GM18861 (cell line): Measurements from ENCODE around the gene FLNA.

ENCODE experiments used
- ATAC-seq: cut with Tn5 transposase; IDR thresholded peaks from one replicate; pipeline ENCODE4 v1.9.1; 2021; ENCODE audit not compliant: unreplicated experiment

FLNA gene

GRCh38 chrX:154360155-154360713 is 14.2 kb downstream of the FLNA start:
- no peak for ATAC-seq

GRCh38 chrX:154359362-154360154 is 14.9 kb downstream of the FLNA start:
- no peak for ATAC-seq

GRCh38 chrX:154358829-154359228 is 15.6 kb downstream of the FLNA start:
- no peak for ATAC-seq

GRCh38 chrX:154358011-154358410 is 16.4 kb downstream of the FLNA start:
- no peak for ATAC-seq

- no peak for ATAC-seq
Measured at GRCh38 chrX:154357205-154357604, 17.2 kb downstream of the FLNA start.

GRCh38 chrX:154356596-154356995 is 17.8 kb downstream of the FLNA start:
- ATAC-seq: no peak

GRCh38 chrX:154355776-154356140 is 18.7 kb downstream of the FLNA start:
- ATAC-seq: no peak

- ATAC-seq: no peak
Measured at GRCh38 chrX:154355094-154355775, 19.2 kb downstream of the FLNA start.

GRCh38 chrX:154354516-154354915 is 19.9 kb downstream of the FLNA start:
- ATAC-seq: no peak

GRCh38 chrX:154354013-154354412 is 20.4 kb downstream of the FLNA start:
- no peak for ATAC-seq

GRCh38 chrX:154353172-154353843 is 21.1 kb downstream of the FLNA start:
- no peak for ATAC-seq

- no peak for ATAC-seq
Measured at GRCh38 chrX:154352466-154352865, 22.0 kb downstream of the FLNA start.

- no peak for ATAC-seq
Measured at GRCh38 chrX:154352012-154352401, 22.4 kb downstream of the FLNA start.

GRCh38 chrX:154351183-154352011 is 23.0 kb downstream of the FLNA start:
- ATAC-seq: no peak

GRCh38 chrX:154350429-154351182 is 23.8 kb downstream of the FLNA start:
- ATAC-seq: no peak

- no peak for ATAC-seq
Measured at GRCh38 chrX:154349979-154350378, 24.5 kb downstream of the FLNA start.

GRCh38 chrX:154349359-154349935 is 25.0 kb downstream of the FLNA start:
- ATAC-seq: no peak

- ATAC-seq: no peak
Measured at GRCh38 chrX:154348646-154349358, 25.6 kb downstream of the FLNA start.

GRCh38 chrX:154348114-154348531 is 26.3 kb downstream of the FLNA start:
- no peak for ATAC-seq
